Erythroblast (primary cell): ENCODE data around the gene UBIAD1.

Experiments
- GATA1 ChIP-seq: IDR thresholded peaks from 2 replicates; pipeline ENCODE4 v1.6.1; 2011; ENCODE audit warnings: low read depth, mild to moderate bottlenecking, control low read depth, low read length, moderate library complexity
- POLR2A ChIP-seq: IDR thresholded peaks from 2 replicates; pipeline ENCODE4 v1.6.1; 2011; ENCODE audit warnings: mild to moderate bottlenecking, low read length

GRCh38 chr1:11253226-11253625 lies 19.8 kb upstream of the UBIAD1 start:
- TF ChIP-seq POLR2A, result no peak
- no peak for TF ChIP-seq GATA1
